ENCODE data around the gene INSIG1.

The INSIG1 gene

GRCh38 chr7:155305231-155305904, 7.7 kb downstream of the INSIG1 start:
- no peak for DNase-seq

GRCh38 chr7:155306673-155307470, 9.2 kb downstream of the INSIG1 start:
- no peak for DNase-seq

GRCh38 chr7:155308330-155309020, 10.8 kb downstream of the INSIG1 start:
- DNase-seq = no peak

- no peak for DNase-seq
These were observed 11.3 kb downstream of the INSIG1 start for GRCh38 chr7:155309021-155309338.

- DNase-seq = no peak
These were observed 12.9 kb downstream of the INSIG1 start for GRCh38 chr7:155310425-155311114.

GRCh38 chr7:155311826-155312537, 14.3 kb downstream of the INSIG1 start:
- DNase-seq = no peak

- DNase-seq = no peak
These were observed 15.0 kb downstream of the INSIG1 start for GRCh38 chr7:155312633-155313032.

GRCh38 chr7:155313096-155313495, 15.4 kb downstream of the INSIG1 start:
- DNase-seq = no peak

GRCh38 chr7:155315977-155316376, 18.3 kb downstream of the INSIG1 start:
- DNase-seq = no peak

- DNase-seq = no peak
These were observed 18.9 kb downstream of the INSIG1 start for GRCh38 chr7:155316427-155317113.

- no peak for DNase-seq
These were observed 19.4 kb downstream of the INSIG1 start for GRCh38 chr7:155317114-155317434.

- DNase-seq = no peak
These were observed 20.6 kb downstream of the INSIG1 start for GRCh38 chr7:155318245-155318644.

- no peak for DNase-seq
These were observed 24.9 kb downstream of the INSIG1 start for GRCh38 chr7:155322530-155322929.

GRCh38 chr7:155323001-155323638, 25.4 kb downstream of the INSIG1 start:
- DNase-seq = no peak

GRCh38 chr7:155324012-155324917, 26.6 kb downstream of the INSIG1 start:
- DNase-seq = no peak

GRCh38 chr7:155324918-155325235, 27.2 kb downstream of the INSIG1 start:
- DNase-seq = no peak

GRCh38 chr7:155326385-155326784, 28.7 kb downstream of the INSIG1 start:
- DNase-seq = no peak

- DNase-seq = no peak
These were observed 30.1 kb downstream of the INSIG1 start for GRCh38 chr7:155327590-155328320.

- DNase-seq = no peak
These were observed 31.5 kb downstream of the INSIG1 start for GRCh38 chr7:155329225-155329624.

GRCh38 chr7:155331396-155331795, 33.7 kb downstream of the INSIG1 start:
- DNase-seq = no peak

Data from NCI-H226 (cell line).